HG02884 (cell line): ENCODE data around the gene ACTR1A.
"Not testable (repeated sequence)": the region's sequence is repeated elsewhere in the genome, so short reads cannot be mapped to it uniquely, and the experiment has no call there.

Source experiments
- ATAC-seq: cut with Tn5 transposase; IDR thresholded peaks from one replicate; pipeline ENCODE4 v1.9.1; 2021; ENCODE audit warnings: mild to moderate bottlenecking, moderate library complexity; ENCODE audit not compliant: unreplicated experiment

Gene ACTR1A

DNA sequence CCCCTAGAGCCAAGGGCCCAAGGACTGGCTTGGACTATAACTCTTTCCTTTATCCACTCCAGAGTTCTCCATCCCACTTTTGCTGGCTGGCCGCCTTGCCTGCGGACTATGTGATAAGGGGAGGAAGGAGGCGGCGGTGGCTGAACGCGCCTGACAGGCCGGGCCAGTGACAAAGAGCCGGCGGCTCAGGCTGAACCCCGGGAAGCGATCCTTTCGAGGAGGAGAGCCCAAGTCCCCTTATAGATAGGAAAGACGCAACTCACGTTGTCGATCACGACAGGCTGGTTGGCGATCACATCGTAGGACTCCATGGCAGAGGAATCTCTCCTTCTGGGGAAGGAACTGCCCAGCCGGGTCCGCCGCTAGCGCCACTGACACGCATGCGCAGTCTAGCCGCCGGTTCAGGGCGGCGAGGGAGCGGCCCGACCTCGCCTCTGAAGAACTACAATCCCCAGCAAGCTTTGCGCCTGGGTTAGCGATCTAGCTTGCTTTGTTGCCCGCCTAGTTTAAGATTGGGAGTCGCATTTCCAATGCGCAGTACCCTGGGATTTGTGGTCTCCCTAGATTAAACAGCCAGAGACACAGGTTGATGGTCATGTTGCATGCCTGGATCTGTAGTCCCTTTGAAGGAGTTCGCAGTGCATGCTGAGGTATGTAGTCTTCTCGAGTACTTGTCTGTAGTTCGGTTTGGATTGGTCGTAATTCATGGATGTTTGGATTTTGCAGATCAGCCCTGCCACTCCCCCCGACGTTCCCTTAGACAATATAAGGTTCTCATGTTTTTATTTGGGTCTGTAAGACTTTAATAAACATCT lies at the start of gene ACTR1A:
Gene ACTR1A, minus strand, starts transcription at position 376 of the 815 bp plus-strand sequence. Its CDS starts 65 bp downstream, at position 311.
- peak; percentile 40 for ATAC-seq

DNA sequence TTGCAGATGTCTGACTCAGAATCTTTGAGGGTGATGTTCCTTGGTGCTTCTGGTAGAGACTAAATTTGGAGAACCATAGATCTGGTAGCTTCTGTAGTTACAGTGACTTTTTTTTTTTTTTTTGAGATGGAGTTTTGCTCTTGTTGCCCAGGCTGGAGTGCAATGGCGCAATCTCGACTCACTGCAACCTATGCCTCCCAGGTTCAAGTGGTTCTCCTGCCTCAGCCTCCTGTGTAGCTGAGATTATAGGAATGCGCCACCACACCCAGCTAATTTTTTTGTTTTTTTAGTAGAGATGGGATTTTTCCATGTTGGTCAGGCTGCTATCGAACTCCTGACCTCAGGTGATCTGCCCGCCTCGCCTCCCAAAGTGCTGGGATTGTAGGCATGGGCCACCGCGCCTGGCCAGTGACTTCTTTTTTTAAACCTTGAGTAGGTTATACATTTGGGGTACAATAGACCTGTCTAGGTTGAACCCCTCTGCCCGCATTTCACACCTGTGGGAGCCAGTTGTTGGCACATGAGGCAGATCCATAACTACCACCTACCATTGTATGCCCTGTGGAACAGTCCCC lies 48.2 kb upstream of the ACTR1A start:
- ATAC-seq, result no peak

DNA sequence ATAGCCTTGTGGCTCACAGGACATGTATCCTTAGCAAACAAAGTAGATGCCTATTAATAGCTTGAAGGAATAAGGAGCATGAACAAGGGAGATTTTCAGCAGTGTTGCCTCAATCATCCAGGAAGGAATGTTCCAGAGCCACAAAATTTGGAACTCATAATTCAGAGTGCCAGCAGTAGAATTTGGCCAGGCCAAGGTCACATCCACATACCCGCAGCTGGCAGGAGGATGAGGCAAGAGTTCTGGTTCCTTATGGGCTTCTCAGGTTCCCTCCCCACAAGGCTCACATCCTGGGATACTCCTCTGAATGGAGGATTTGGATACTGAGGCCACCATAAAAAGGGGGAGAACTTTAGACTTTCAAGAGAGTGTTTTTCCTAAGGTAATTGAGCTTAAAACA lies 47.0 kb upstream of the ACTR1A start:
- no peak for ATAC-seq

DNA sequence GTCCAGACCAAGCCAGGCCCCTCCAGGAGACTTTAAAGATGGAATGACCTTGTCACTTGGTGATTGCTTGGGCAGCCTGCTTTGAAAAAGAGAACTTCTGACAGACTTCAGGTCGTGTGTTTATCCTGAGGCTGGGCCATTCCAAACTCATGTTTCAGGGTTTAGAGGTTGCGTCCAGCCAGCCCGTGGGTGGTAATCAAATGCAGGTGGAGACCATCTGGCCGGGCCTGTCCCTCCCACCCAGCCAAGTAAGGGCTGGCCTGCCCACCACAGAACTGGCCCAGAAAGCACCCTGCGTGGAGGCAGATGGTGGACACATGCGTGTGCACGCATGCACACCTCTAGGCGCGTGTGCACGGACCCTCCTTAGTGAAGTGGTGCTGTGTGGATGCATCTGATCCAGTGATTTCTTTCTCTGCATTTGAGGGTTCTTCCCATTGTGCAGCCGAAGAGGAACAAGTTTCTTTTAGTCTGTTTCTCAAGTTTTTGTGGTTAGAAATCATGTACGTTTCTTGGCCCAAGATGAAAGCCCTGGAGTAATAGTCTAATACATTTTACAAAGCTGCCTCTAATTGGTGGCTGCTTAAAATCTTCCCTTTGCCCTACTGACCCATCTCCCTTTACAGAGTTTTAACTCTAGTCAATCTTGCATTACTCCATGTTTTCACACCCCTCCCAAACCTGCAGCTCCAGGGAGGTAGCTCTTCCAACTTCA lies 44.3 kb upstream of the ACTR1A start:
- no peak for ATAC-seq

DNA sequence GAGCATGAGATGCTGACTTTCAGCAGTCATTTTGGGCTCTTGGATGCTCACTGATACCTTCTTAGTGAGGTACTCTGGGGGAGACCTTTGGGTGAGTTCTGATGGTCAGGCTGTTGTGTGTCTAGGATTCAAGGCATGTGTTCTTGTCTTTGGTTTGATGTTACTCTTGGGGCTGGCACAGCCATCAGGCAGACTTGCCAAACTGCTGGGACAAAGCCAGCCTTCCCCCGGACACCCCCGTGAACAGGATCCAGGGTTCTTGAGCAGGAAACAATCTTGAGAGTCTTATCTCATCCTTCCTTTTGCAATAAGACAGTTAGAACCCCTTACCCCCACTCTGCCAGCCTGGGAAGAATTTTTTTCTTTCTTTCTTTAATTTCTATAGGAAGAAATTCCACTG lies 43.5 kb upstream of the ACTR1A start:
- ATAC-seq, result no peak

DNA sequence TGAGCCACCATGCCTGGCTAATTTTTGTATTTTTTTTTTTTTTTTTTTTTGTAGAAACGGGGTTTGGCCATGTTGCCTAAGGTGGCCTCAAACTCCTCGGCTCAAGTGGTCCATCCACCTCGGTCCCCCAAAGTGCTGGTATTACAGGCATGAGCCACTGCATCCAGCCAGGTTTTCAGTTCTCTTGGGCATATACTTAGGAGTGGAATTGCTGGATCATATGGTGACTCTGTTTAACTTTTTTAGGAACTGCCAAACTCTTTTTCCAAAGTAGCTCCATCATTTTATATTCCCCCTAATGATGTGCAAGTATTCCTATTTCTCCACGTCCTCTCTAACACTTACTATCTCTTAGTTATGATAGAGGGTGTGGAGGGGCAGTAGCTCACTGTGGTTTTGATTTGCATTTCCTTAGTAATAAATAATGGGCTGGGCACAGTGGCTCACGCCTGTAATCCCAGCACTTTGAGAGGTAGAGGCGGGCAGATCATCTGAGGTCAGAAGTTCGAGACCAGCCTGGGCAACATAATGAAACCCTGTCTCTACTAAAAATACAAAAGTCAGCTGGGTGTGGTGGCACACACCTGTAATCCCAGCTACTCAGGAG lies 42.9 kb upstream of the ACTR1A start:
- no peak for ATAC-seq

DNA sequence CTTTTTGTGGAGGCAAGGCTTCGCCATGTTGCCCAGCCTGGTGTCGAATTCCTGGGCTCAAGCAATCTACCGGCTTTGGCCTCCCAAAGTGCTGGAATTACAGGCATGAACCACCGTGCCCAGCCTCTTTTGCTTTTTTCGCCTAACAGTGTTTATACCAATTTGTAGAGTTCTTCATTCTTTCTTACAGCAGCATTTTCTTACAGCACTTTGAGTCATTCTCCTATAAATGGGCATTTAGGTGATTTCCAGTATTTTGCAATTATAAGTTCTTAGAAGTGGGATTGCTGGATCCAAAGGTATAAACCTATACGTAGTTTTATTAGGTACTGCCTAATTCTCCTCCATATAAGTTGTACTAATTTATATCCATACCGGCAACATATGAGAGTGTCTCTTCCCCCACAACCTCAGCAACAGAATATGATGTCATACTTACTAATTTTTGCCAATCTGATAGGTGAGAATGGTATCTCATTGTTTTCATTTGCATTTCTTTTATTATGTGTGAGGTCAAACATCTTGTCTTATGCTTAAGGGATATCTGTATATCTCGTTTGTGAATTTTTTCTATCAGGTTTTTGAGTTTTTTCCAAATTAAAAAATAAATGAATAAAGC lies 40.4 kb upstream of the ACTR1A start:
- no peak for ATAC-seq

DNA sequence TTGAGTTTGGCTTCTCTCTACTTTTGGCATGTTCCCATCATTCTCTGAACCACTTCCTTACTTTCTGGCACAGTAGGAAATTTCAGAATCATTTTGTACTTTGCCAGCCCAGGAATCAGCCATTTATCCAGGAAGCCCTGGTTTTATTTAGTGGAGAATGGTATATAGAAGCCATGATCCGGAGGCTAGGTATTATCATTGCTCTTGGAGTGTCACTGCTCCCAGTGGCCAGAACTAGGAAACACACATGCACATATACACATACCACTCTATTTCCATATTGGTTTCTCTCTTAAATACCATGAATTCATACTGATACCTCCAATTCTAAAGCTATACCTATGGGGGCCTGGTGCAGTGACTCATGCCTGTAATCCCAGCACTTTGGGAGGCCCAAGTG lies 37.5 kb upstream of the ACTR1A start:
- ATAC-seq, result no peak

DNA sequence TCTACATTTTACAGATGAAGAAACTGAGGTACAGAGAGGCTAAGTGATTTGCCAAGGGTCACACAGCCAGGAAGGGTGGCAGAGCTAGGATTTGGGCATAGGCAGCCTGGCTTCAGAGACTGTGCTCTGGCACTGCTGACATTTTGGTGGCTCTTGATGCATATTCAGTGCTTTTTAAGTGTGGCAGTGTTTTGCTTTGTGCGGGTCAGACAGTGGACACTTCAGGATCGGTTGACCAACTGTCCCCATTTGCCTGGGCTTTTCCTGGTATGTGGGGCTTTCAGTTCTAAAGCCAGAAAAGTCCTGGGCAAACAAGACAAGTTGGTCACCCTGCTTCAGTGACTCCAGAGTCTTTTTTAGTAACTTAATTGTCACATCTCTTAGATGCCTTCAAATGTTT lies 36.3 kb upstream of the ACTR1A start:
- no peak for ATAC-seq

DNA sequence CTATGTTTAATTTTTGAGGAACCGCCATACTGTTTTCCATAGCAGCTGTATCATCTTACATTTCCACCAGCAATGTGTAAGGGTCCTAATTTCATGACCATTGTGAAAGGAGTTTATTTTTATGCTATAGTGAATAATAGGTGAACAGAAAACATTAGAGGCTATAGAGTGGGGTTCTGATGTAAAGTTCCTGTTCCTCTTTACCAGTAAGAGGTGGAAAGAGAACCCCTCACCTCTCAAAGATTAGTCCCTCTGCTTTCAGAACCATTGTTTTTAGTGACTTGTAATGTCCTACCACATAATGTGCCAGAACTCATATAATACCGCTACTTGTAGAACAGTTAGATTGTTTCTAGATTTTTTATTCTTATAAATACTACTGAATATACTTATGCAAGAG lies 35.4 kb upstream of the ACTR1A start:
- ATAC-seq, result no peak

DNA sequence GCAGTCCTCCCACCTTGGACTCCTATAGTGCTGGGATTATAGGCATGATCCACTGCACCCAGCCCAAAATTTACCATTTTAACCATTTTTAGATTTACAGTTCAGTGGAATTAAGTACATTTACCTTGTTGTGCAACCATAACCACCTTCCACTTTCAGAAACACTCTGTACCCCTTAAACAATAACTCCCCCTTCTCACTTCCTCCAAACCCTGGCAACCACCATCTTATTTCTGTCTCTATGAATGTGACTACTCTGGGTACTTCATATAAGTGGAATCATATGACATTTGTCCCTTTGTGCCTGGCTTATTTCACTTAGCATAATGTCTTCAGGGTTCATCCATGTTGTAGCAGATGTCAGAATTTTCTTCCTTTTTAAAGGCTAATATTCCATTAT lies 34.9 kb upstream of the ACTR1A start:
- no peak for ATAC-seq

DNA sequence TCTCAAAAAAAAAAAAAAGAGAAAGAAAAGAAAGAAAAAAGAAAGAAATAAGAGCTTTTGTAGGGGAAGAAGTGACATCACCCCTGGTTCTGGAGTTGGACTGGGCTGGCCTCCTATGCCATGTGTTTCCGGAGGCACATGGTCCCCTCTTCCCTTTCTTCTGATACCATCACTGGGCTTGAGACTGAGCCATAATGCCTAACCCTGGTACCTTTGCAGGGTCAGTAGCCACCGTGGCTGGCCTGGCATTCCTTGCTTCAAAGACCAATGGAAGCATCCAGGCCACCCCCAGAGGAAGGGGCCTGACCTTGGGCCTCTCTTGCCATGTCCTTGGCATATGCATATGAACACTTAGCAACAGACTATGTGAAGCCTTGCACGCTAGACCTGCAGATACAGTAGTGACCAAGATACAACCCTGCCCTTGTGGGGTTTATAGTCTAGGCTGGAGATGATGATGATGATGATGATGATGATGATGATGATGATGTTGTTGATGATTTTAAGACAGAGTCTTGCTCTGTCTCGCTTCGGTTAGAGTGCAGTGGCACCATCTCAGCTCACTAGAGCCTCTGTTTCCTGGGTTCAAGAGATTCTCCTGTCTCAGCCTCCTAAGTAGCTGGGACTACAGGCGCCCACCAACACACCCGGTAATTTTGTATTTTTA lies 33.1 kb upstream of the ACTR1A start:
- ATAC-seq, result no peak

DNA sequence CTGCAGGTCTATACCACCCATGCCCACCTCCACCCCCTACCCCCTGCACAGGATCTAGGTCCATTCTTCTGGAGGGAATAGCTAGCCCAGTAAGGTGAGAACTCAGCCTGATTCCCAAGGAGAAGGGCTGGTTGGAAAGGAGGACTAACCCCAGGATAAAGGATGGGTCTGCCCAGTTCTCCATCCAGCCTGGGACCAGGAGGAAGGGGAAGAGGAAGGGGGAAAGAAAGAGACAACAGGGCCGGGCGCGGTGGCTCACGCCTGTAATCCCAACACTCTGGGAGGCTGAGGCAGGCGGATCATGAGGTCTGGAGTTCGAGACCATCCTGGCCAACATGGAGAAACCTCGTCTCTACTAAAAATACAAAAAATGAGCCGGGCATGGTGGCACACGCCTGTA lies 32.5 kb upstream of the ACTR1A start:
- ATAC-seq, result not testable (repeated sequence)

DNA sequence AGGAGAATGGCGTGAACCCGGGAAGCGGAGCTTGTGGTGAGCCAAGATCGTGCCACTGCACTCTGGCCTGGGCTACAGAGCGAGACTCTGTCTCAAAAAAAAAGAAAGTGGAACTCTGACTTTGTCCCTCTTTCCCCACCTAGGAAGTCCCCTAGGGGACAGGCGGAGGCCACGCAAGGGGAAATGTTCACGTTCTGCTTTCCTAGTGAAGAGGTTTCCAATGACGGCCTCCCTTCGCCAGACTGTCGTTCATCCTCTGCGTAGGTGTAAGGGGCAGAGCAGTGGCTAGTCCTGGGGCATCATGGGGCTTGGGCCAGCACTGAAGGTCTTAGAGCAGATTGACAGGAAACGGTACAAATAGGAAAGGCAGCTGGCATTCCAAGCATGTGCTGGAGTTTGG lies 31.8 kb upstream of the ACTR1A start:
- ATAC-seq, result no peak

DNA sequence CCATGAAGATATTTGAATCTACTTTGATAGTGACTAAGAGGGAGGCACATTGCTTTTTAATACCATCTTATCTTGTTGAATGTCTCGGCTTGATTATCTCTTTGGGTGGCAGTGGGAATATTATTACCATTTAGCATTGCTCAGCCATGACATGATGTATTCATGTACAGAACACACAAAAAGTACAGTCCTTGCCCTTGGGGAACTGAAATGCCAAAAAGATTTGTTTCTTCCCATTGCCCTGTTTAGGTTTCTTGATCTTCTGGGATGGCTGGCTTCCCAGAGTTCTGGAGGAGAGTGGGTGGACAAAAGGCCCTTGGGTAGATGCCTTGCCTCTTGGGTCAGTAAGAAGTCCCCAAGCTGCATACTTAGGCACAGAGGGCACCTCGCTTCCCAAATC lies 25.0 kb upstream of the ACTR1A start:
- ATAC-seq, result no peak

DNA sequence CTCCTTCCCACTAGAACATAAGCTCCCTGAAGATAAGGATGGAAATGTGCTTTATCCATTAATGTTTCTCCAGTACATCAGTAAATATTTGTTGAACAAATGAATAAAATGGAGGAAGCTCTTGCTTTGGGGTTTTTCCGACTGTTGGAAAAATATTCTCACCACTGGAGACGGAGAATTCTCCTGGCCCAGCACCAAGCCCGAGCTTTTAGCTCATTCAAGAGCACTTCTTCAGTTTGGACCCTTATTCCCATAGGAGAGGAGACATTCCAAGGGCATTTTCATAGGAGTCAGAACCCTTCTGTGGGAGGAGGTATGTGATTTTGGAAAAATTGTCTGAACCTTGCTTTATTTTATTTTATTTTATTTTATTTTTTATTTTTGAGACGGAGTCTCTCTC lies 22.2 kb upstream of the ACTR1A start:
- ATAC-seq, result no peak

DNA sequence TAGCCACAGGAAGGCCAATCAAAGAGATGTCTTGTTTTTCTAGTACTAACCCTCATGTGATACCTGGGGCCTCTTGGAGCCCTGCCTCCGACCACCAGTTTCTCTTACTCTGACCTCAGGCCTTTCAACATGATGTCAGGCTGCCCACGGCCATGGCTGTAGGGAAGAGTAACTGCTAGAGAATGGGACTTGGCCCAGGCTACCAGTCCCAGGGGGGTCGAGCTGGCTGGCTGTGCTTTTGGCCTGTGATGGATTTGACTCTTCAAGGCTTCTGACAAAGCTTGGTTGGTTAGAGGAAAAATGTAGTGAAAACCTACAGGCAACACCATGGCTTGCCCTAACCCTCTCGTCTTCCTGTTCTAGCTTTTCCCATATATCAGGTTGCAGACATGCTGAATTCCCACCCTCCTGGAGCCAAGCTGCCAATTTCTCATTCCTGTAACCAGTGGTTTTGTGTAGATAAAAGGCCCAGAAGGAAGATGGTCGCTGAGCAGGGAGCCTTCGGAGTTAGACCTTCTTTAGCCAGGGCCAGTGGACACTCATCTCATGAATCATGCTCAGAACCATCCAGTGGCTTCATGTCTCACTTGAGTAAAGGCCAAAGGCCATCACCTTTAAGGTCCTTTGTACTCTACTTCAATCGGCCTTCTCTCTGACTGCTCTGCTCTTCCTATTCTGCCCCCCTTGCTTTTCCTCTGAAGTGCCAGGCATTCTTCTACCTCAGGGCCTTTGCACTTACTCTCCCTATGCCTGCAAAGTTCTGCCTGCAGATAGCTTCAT lies 20.9 kb upstream of the ACTR1A start:
- no peak for ATAC-seq

DNA sequence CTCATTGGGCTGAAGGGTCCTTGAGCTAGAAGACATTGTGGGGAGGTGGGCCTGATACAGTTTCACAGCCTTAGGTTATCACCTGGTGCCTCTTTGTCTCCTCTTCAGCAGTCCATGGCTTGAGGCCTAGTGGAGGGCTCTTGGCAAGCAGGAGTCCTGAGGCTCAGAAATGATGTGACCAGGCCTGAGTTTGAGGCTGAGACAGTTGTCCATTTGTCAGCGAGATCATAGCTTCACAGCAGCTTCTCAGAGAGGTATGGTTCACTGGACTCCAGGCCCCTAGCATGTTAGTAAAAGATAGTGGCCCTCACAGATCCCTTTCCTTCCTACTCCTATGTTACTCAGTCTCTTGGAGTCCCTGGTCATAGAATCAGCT lies 20.4 kb upstream of the ACTR1A start:
- no peak for ATAC-seq

DNA sequence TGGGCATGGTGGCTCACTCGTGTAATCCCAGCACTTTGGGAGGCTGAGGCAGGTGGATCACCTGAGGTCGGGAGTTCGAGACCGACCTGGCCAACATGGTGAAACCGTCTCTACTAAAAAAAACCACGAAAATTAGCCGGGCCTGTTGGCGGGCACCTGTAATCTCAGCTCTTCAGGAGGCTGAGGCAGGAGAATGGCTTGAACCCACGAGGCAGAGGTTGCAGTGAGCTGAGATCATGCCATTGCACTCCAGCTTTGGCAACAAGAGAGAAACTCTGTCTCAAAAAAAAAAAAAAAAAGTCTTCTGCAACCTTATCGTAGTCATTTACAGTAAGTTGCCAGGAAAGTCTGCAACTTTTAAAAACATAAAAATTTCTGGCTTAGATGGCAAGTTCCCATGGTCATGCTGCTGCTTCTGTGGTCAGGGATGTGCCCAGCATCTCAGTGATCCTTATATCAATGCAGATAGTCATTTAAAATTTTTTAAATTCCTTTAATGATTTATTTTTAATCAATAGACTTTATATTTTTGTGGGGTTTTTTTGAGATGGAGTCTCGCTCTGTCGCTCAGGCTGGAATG lies 16.8 kb upstream of the ACTR1A start:
- ATAC-seq, result no peak

DNA sequence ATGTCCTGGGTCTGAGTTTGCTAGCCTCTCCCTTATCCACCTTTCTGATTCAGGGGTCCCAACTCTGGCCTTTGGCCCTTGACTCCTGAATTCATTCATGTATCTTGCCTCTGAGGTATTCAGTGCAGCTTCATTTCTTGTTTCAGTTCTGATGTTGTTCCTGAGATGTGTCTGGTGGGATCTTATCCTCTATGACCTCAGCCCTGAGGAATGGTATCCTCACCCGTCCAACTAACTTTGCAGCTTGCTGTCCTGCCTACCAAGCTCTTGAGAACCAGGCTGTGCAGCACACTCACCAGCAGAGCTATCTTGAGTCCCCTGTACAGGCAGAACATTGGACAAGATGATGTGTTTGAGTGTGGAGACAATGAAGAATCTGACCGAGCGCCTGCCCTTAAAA lies 15.0 kb upstream of the ACTR1A start:
- ATAC-seq, result no peak
